Body of pancreas (tissue), 4 donors: ENCODE data around the gene HIVEP2.

ENCODE experiments used
- POLR2A ChIP-seq, 3 donors: fragments of 450-650 bp; IDR thresholded peaks; one replicate each; pipeline ENCODE4 v1.6.1; 2016; ENCODE audit warnings: antibody characterized with exemption in 3 of 3, mild to moderate bottlenecking in 2 of 3
- TF ChIP-seq, protein P1 (sequence below), 7 experiments: fragments of 450-650 bp in 4 of 7; fragments of 200-600 bp in 3 of 7; sonication (generic) in 3 of 7; IDR thresholded peaks; one replicate each; pipeline ENCODE4 v1.5.1; 2016 to 2019; ENCODE audit warnings: antibody characterized with exemption in 7 of 7

DNA sequence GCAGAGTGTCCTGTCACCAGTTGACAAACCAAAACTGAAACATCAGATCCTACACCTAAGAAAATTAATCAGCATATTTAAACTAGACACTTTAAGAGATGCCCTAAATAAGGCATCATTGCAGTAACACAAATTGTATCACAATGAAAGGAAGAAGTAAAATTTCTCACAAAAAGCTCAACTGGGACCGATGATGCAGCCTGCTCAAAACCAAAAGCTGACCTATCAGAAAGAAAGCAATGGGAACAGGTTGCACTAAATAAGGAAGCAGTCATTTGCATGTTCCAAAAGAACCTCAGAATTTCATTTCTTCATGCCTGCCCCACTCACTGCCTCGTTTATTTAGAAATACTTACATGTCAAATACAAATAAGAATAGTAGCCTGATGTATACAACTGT is 12.1 kb downstream of the HIVEP2 start:
- TF ChIP-seq POLR2A (IDR thresholded peaks at IDR 0.05) = no peak
- TF ChIP-seq, protein P1, sequence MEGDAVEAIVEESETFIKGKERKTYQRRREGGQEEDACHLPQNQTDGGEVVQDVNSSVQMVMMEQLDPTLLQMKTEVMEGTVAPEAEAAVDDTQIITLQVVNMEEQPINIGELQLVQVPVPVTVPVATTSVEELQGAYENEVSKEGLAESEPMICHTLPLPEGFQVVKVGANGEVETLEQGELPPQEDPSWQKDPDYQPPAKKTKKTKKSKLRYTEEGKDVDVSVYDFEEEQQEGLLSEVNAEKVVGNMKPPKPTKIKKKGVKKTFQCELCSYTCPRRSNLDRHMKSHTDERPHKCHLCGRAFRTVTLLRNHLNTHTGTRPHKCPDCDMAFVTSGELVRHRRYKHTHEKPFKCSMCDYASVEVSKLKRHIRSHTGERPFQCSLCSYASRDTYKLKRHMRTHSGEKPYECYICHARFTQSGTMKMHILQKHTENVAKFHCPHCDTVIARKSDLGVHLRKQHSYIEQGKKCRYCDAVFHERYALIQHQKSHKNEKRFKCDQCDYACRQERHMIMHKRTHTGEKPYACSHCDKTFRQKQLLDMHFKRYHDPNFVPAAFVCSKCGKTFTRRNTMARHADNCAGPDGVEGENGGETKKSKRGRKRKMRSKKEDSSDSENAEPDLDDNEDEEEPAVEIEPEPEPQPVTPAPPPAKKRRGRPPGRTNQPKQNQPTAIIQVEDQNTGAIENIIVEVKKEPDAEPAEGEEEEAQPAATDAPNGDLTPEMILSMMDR (IDR thresholded peaks at IDR 0.05) = no peak
